GM19463 (cell line): ENCODE data around the gene RPL37A.

ENCODE experiments used
- ATAC-seq: cut with Tn5 transposase; IDR thresholded peaks from one replicate; pipeline ENCODE4 v1.9.1; 2021; ENCODE audit warnings: mild to moderate bottlenecking, moderate library complexity; ENCODE audit not compliant: unreplicated experiment

RPL37A gene

DNA sequence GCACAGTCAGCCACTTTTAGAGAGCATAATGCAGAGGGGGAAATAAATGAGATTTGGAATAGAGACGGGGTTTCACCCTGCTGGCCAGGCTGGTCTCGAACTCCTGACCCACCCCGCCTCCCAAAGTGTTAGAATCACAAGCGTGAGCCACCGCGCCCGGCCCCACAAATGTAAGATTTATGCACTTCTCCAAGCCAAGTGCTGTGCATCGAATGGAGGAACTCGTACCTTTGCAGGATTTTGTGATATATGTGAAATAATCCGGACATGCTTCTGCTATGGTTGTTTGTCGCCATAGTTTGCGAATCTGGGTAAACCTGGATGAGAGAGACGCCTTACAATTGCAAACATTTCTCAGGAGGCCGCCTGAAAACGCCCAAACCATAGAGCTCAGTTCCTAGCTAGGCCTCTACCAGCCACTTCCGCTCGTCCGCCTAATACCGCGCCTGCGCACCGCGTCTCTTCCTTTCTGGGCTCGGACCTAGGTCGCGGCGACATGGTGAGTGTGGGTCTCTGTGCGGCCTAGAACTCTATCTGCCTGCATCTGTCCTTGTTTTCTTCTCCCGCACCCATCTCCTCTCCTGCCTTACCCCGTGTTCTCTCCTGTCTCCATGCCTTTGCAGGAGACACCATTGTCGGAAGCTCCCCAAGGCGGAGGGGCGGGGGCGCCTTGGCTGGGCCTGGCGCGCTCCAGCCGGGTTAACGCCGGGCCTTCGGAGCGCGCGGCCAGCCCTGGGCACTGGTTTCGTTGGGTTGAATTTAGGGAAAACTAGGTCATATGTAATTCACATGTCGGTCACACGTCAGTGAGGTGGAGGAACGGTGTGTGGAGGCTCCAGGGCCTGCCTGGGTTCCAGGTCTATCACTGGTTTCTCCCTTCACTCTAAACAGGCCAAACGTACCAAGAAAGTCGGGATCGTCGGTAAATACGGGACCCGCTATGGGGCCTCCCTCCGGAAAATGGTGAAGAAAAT lies at the start of gene RPL37A:
RPL37A (plus strand) TSS at position 466 of the 974 bp plus-strand sequence; CDS start at position 497, 31 bp downstream.
- ATAC-seq = peak; percentile 94

DNA sequence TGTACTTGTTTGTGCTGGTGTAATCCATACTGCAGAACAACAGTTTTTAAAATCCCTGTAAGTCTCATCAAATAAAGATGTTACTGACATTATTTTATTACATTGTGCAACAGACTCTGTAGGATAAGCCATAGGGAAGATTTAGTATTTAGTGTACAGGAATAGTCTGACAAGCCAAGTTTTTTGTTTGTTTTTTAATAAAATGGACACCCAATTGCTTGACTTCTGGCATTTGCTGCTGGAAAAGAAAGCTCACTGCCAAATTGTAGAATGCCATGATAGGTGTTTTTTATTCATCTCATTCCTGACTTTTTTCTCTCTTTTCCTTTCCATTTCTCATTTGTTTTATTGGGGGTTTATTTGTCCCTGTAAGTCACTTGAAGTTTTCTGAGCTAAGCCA lies 48.3 kb upstream of the RPL37A start:
- ATAC-seq = no peak

DNA sequence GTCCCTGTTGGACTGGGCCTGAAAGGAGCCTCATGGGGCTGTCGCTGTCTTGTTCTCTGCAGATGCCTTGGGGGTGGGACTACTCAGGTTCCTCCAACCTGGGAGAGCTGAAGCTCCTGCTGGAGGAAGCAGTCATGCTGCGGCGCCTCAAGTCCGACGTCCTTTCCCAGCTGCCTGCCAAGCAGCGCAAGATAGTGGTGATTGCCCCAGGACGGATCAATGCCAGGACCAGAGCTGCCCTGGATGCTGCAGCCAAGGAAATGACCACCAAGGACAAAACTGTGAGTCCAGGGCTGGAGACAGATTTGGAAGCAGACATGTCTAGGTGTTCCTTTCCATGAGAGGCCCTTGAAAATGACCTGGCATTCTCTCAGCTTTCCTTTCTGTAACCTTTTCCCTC lies 47.9 kb upstream of the RPL37A start:
- no peak for ATAC-seq

DNA sequence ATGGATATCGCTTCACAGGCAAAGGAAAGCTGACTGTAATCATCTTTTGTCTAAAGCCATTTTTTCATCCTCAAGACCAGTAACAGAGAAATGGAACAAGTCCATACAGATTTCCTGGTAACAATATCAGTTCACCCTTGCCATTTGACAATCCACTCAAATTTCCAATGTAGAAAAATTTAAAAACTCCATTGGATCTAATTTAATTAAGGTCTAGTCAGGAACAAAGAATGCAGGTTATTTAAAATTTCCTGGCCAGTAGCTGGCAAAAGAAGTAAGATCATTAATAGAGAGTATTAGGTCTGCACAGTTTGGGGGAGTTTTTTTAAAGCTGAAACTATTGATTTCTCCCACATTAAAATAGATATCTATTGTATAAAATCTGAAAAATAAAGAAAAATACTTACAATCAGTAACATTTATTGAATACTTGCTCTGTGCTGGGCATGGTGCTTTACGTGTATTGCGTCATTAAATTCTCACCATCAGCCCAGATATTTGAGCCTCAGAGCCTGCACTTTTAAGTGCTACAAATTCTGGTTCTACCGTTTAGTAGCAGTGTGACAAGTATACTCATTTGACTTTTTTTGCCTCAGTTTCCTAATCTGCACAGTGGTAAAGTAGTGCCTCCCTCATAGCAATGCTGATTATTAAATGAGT lies 44.6 kb upstream of the RPL37A start:
- no peak for ATAC-seq

DNA sequence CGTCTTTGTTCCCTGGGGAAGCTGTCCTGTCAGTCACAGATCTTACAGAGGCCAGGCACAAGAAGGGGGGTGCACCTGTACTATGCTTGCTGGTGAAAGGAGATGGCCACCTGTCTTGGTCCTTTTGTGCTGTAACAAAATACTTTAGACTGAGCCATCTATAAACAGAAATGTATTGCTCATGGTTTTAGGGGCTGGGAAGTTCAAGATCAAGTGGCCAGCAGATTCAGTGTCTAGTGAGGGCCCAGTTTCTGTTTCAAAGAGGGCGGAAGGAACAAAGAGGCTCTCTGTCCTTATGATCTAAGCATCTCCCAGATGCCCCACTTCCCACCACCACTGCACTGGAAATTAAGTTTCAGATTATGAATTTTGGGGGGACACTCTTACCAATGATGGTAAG lies 35.5 kb upstream of the RPL37A start:
- ATAC-seq = no peak

DNA sequence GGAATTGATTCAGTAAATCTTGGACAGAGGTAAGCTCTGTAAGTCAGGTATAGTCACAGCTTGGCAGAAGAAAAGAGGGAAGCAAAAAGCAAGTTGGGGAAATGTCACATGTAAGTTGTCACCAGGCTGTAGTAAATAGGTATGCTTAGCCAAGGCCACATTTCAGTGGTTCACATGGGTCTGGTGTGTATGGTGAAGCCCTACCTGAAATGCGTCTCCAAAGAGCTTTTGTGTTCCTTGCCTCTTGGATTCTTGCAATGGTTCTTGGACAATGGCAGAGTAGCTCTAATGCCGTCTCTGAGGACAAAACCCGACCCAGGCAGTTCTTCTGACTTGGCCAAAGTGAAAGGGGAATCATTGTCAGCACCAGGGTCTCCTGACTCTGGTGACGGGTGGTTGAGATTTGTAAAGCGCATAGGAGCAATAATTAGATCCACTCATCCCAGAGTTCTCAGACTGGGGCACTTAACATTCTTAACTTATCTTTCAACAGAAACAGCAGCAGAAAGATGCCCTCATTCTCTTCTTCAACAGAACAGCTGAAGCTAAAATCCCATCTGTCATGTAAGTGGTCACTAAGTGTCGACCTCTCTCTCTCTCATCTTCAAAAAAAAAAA lies 34.4 kb upstream of the RPL37A start:
- no peak for ATAC-seq

DNA sequence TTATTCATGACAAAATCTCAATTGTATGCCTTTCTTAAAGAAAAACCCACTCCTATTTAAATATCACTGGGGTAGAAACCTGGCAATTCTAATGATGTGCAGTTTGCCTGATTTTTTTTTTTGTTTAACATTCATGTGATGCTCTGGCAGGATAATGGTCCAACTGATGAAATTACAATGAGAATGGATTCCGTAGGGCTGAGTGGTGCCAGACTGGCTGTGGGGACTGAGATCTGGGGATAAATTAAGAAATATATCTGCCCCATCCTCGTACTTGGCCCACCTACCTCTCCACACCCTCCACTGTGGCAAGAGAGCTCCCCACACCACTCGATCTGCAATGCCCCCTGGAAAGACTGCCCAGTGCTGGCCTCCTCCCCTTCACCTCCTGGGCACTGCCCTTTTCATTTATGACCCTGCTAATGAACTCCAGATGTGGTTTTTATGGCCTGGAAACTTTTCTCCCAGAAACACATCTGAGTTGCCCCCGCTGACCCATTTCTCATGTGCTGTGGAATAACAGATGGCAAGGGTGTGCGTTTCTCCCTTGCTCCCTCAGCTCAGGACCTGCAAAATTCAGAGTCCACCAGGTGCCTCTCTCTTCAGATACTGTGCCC lies 33.0 kb upstream of the RPL37A start:
- no peak for ATAC-seq

DNA sequence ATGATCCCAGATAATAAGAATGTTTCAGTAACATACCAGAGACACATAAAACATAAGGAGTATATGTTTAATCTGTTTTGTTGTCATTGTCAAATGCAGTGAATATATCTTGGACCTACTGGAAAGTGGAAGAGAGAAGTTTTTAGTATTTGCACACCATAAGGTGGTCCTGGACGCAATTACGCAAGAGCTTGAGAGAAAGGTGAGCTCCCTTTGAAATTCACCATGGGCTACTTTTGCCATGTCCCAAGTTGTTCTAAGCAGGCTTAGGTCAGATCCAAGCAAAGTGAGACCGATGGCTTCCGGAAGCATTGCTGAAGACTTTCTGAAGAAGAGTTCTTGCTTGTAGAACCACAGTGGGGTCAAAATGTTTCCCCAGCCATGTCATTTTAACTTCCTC lies 30.8 kb upstream of the RPL37A start:
- no peak for ATAC-seq

DNA sequence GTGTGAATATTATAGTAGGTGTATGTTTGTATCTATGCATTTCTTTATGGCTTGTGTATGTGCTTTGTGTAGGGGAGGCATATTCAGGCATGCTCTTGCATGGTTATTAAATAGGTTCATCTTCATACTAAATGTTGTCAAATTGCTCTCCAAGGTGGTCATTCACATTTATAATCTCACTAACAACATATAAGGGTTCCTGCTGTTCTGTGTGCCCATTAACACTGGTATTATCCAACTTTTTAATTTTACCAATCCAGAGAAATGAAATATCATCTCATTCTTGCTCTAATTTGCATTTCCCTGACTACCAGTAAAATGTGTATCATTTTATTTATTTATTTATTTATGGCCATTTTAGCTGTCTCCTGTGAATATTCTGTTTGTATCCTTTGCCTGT lies 29.0 kb upstream of the RPL37A start:
- no peak for ATAC-seq

DNA sequence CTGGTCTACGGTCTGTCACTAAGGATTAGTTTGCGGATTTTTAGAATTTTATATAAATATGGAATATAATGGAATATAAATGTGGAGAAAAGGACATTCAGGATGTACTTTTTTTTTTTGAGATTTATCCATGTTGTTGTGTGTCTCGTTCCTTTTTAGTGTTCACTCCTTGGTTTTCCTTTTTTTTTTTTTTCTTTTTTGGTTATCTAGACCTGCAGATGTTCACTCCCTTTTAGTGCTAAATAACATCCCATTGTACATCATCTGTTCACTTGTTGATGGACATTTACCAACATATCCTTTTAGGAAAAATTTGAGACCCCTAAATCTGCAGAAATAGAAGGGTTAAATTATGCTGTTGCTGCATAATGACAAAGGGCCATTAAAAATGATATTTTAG lies 25.5 kb upstream of the RPL37A start:
- no peak for ATAC-seq

DNA sequence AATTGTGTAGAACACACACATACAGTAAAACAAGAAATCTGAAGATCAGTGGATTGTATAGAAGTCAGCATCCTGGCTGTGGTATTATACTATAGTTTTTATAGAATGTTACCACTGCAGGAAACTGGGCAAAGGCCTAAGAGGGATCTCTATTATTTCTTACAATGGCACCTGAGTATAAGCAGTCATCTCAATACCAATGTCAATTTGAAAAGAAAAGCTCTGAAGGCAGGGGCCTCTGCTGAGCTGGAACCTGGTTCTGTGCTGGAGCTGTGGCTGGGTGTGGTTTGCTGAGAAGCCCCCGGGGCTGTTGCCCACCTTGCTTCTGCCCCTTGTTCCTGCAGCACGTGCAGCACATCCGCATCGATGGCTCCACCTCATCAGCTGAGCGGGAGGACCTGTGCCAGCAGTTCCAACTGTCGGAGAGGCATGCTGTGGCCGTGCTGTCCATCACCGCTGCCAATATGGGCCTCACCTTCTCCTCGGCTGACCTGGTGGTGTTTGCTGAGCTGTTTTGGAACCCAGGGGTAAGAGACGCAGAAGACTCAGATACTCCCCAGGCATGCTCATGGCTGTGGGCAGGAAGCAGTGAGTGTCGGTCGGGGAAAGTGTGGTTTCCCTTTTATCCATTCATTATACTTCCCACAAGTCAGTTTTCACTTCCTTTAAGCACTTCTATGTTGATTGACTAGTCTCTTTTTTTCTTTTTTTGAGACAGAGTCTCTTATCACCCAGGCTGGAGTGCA lies 23.5 kb upstream of the RPL37A start:
- peak; percentile 66 for ATAC-seq

DNA sequence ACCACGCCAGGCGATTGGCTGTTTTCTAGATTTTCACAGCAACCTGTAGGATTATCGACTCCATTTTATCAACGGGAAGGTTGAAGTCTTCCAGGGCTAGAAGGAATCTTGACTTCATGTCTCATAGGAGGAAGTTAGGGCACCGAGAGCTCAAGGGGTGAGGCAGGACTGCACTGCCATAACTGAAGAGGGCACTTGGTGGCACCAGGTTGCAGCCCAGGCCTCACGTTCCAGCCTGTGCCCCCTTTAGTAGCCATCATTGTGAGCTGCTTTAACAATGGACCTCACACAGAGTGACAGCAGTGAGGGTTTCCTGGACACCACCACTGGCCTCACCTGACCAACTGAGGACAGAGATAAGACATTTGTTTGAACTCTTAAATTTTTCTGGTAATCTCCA lies 22.9 kb upstream of the RPL37A start:
- ATAC-seq = no peak

DNA sequence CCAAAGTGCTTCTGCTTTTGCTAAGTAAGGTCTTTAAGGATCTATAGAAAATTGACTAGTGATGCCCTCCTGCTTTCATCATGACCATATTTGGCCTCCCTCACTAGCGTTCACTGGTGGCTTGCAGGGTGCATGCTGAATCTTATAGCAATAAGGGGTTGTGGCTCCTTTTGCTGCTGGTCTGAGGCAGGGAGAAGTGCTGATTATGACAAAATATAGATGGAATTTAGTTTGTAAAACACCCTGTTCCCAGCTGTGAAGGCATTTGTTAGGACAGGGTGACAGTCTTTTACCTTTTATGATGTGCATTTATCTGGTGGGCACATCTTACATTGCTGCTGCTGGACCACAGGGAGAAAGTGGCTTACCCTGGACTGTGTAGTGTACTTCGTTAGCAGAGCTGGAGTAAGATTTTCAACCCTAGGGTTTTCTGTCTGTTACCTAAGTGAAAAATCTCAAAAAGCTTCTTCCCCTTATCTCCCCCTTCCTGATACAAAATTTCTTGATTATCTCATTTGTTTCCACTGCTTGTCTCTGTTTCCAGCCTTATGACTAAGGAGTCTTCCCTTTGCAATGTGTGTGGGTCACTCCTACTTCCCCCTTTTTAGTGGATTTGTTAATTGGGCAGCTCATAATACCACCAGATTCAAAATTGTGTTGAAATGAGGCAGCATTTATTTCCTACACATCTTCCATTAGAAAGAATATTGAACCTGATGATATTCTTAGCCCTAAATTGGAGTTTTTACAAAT lies 21.2 kb upstream of the RPL37A start:
- ATAC-seq = no peak

DNA sequence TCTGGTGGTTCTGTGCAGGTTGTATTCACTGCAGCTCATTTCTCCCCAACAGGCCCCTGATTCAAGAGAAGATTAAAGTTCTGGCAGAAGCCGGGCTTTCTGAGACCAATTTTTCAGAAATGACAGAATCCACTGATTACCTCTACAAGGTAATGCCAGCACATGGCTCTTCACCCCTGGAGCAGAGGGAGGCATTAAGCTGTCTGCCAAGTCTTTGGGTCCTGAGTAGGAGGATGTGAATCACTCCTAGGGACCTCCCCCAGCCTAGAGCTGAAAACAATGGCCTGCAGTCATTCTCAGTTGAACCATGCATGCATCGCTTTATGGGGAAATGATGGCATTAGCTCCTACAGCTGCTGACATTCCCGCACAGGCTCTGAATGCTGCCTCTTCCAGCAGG lies 20.5 kb upstream of the RPL37A start:
- ATAC-seq = peak; percentile 57

DNA sequence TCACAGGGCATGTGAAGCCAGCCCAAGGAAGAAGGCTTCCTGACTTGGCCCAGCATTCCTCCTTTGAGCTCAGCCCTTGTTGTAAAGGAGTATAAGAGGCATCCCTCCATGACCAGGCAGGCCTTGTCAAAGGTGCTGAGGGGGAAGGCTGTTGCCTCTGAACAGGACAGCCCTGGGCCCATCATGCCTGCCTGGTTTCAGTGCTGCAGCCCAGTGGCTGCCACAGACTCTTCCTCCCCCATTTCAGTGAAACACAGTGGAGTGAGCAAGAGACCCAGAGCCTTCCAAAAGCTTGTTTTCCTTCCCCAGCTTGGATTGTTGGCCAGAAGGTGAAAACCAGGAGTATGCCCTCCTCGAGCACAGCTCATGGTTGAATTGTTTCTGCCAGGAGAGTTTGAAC lies 19.9 kb upstream of the RPL37A start:
- no peak for ATAC-seq

DNA sequence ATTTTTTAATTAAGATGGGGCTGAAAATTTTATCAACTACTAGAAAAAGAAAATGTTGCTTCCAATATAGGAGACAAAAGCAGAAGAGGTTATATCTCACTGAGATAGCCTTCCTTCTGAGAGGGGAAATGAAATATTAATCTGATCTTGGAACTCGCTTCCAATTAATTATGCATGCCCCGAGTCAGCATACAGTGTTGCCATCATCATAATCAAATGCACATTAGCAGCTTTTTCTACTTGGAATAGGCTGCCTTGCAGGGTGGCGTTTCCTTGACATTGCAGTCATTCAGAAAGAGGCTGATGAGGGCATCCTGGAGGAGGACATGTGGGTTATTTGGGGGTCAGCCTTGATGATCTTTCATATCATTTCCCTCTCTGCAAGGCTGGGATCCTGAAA lies 18.4 kb upstream of the RPL37A start:
- ATAC-seq = no peak

DNA sequence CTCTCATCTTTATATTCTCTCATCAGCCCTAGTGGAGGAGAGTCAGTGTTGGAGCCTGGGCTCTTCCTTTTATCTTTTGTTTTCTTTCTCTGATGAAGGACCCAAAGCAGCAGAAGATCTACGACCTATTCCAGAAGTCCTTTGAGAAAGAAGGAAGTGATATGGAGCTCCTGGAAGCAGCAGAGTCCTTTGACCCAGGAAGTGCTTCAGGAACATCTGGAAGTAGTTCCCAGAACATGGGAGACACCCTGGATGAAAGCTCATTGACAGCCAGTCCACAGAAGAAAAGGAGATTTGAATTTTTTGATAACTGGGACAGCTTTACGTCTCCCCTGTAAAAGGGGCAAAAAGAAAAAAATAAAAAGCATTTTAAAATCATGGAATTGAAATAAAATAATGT lies 16.0 kb upstream of the RPL37A start:
- no peak for ATAC-seq

DNA sequence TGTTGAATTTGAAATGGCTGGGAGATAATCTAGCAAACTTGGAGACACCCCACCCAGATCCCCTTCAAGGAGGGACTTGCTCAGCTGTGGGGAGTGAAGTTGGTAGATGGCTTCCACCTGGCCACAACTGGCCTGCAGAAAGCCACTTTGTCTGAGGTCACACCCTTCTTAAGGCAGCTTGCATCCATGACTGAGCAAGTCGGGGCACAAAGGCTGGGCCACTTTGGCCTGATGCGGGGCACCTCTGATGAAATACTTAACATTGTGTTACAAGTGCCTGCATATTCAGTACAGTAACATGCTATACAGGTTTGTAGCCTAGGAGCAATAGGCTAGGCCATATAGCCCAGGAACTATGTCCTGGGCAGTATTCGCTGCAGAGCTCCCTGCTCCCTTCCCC lies 13.4 kb upstream of the RPL37A start:
- ATAC-seq = no peak

DNA sequence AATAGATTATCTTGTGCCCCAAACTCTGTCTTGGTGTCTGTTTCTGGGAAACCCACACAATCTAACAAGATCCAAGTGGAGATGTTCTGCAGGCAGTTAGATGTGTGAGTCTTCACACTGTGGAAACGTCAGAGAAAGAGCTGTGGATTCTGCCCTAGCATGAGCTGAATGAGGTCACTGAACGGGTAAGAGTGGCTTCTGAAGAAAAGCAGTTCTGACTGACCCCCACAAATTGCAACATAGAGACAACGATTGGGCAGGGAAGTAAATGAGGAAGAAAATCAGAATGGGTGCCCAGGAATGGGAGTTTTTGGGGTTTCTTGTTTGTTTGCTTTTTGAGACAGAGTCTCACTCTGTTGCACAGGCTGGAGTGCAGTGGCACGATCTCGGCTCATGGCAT lies 12.9 kb upstream of the RPL37A start:
- no peak for ATAC-seq

DNA sequence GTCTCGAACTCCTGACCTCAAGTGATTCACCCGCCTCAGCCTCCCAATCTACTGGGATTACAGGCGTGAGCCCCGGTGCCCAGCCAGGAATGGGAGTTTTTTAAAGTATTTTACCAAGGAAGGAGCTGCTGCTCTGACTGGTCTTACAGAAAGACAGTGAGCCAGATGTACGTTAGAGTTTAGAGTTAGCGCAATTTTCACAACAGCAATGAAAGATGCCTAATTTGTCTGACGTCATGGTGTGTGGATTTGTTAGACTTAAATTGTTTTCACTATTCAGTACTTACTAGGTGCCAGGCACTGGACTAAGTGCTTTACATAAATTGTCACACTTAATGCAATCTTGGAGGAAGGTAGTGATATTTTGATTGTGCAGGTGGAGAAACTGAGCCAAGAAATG lies 12.4 kb upstream of the RPL37A start:
- ATAC-seq = no peak
